ENCODE measurements around the gene GSTO1.

Gene GSTO1

GRCh38 chr10:104315486-104315921 lies 60.8 kb downstream of the GSTO1 start:
- TF ChIP-seq CTCF (IDR thresholded peaks at IDR 0.05; ENCODE audit: low read depth, low read length) (no peak), EZH2phosphoT487 (IDR thresholded peaks at IDR 0.05; ENCODE audit: low read depth) (no peak)
- H4K20me1 ChIP-seq (ENCODE audit: insufficient read depth, low read length) = peaks cover 40% of the 10 kb centered on the region
- H3K36me3 ChIP-seq (replicated peaks; ENCODE audit: low read depth, low read length) = peaks cover 3% of the 10 kb centered on the region
- H3K79me2 ChIP-seq (ENCODE audit: low read length) = peaks cover 20% of the 10 kb centered on the region; the same call in 1 of the 2 replicates
- no peaks in the 10 kb centered on the region; the same call in none of the 2 replicates for H3K4me1 ChIP-seq (ENCODE audit: low read length)
- H3K27ac ChIP-seq (ENCODE audit: low read length) = no peak overlapping the region
- H3K4me2 ChIP-seq (ENCODE audit: low read length) = no peak overlapping the region
- H3K9ac ChIP-seq (ENCODE audit: low read length) = no peak overlapping the region
- H3K27me3 ChIP-seq (ENCODE audit: low read depth, low read length) = no peaks in the 10 kb centered on the region
- no peak overlapping the region for H2AFZ ChIP-seq (ENCODE audit: low read depth, low read length)
- no peaks in the 10 kb centered on the region for H3K9me3 ChIP-seq (ENCODE audit: insufficient read depth, low read length)
- H3K4me3 ChIP-seq (ENCODE audit: low read length) = no peak overlapping the region

- Histone ChIP-seq H3K79me2 (ENCODE audit: low read length) (peaks cover 27% of the 10 kb centered on the region), H3K4me3 (ENCODE audit: low read length) (no peak overlapping the region), H2AFZ (ENCODE audit: low read depth, low read length) (no peak overlapping the region), H3K9ac (ENCODE audit: low read length) (no peak overlapping the region), H3K4me2 (ENCODE audit: low read length) (no peak overlapping the region), H3K27me3 (ENCODE audit: low read depth, low read length) (no peaks in the 10 kb centered on the region), H3K4me1 (ENCODE audit: low read length) (no peaks in the 10 kb centered on the region; the same call in none of the 2 replicates), H3K27ac (ENCODE audit: low read length) (no peak overlapping the region), H3K9me3 (ENCODE audit: insufficient read depth, low read length) (no peaks in the 10 kb centered on the region), H4K20me1 (ENCODE audit: insufficient read depth, low read length) (peaks cover 49% of the 10 kb centered on the region), H3K36me3 (replicated peaks; ENCODE audit: low read depth, low read length) (peaks cover 3% of the 10 kb centered on the region)
- TF ChIP-seq CTCF (IDR thresholded peaks at IDR 0.05; ENCODE audit: low read depth, low read length) (no peak), EZH2phosphoT487 (IDR thresholded peaks at IDR 0.05; ENCODE audit: low read depth) (no peak)
These were observed 61.8 kb downstream of the GSTO1 start for GRCh38 chr10:104316321-104317099.

Measured in OCI-LY3 (cell line).